A204.1 (cell line): ENCODE results near the gene BARHL1.

Source experiments
- FAIRE-seq: peaks from 2 replicates; lab custom pipeline; 2012; peaks lifted over from hg19 to GRCh38; lab: Jason Lieb, UNC

Gene BARHL1

GRCh38 chr9:132582276-132582785 lies at the start of gene BARHL1:
Gene BARHL1, plus strand, starts transcription at chr9:132582606. Its CDS starts 192 bp downstream, at chr9:132582798.
- FAIRE-seq = no peak

GRCh38 chr9:132534832-132535231 lies 47.6 kb upstream of the BARHL1 start:
- no peak for FAIRE-seq

- FAIRE-seq = no peak
Measured at GRCh38 chr9:132536124-132536523, 46.3 kb upstream of the BARHL1 start.

GRCh38 chr9:132537352-132537751 lies 45.1 kb upstream of the BARHL1 start:
- no peak for FAIRE-seq

GRCh38 chr9:132538071-132538470 lies 44.3 kb upstream of the BARHL1 start:
- FAIRE-seq = no peak

- no peak for FAIRE-seq
Measured at GRCh38 chr9:132539096-132539495, 43.3 kb upstream of the BARHL1 start.

- FAIRE-seq = no peak
Measured at GRCh38 chr9:132541051-132541450, 41.4 kb upstream of the BARHL1 start.

- no peak for FAIRE-seq
Measured at GRCh38 chr9:132541870-132542830, 40.3 kb upstream of the BARHL1 start.

- no peak for FAIRE-seq
Measured at GRCh38 chr9:132543251-132543650, 39.2 kb upstream of the BARHL1 start.

- FAIRE-seq = no peak
Measured at GRCh38 chr9:132543960-132544359, 38.4 kb upstream of the BARHL1 start.

GRCh38 chr9:132545578-132545977 lies 36.8 kb upstream of the BARHL1 start:
- FAIRE-seq = no peak

- FAIRE-seq = no peak
Measured at GRCh38 chr9:132546148-132547051, 36.0 kb upstream of the BARHL1 start.

GRCh38 chr9:132547052-132547431 lies 35.4 kb upstream of the BARHL1 start:
- FAIRE-seq = no peak

- FAIRE-seq = no peak
Measured at GRCh38 chr9:132547436-132547835, 35.0 kb upstream of the BARHL1 start.

GRCh38 chr9:132547976-132548730 lies 34.3 kb upstream of the BARHL1 start:
- no peak for FAIRE-seq

GRCh38 chr9:132548751-132549640 lies 33.4 kb upstream of the BARHL1 start:
- FAIRE-seq = no peak

GRCh38 chr9:132551556-132551955 lies 30.9 kb upstream of the BARHL1 start:
- no peak for FAIRE-seq

- FAIRE-seq = no peak
Measured at GRCh38 chr9:132552041-132552440, 30.4 kb upstream of the BARHL1 start.

GRCh38 chr9:132554755-132555154 lies 27.7 kb upstream of the BARHL1 start:
- FAIRE-seq = no peak

GRCh38 chr9:132555528-132555927 lies 26.9 kb upstream of the BARHL1 start:
- FAIRE-seq = no peak

GRCh38 chr9:132556235-132556634 lies 26.2 kb upstream of the BARHL1 start:
- no peak for FAIRE-seq
